Body of pancreas (tissue), 4 donors: ENCODE data around the gene MICU2. TPM values are rescaled to one million over a fixed set of nuclear protein-coding genes. Genes with fewer than 3 reads are reported as not detected.

Source experiments
- ATAC-seq: fragments of 150-250 bp; one replicate; pipeline ENCODE4 v1.9.1; 2016
- DNase-seq, 4 donors: peaks; one replicate each; pipeline ENCODE4 v3.0.0-alpha.2; 2019
- H3K27ac ChIP-seq, 4 donors: fragments of 200-600 bp; sonication (generic); 1 replicate in 3 of 4; 2 replicates in 1 of 4; pipeline versions ENCODE4 v1.5.1 to v1.6.1; 2016 to 2019; ENCODE audit warnings: mild to moderate bottlenecking in 1 of 4, mixed read lengths in 1 of 4, moderate library complexity in 1 of 4
- H3K27me3 ChIP-seq, 2 donors: fragments of 200-600 bp; sonication (generic); one replicate each; pipeline ENCODE4 v1.6.0; 2016; ENCODE audit warnings: mild to moderate bottlenecking in 1 of 2
- H3K36me3 ChIP-seq, 2 donors: fragments of 200-600 bp; sonication (generic); replicated peaks in 1 of 2; 2 replicates each; pipeline ENCODE4 v1.5.1; 2016; ENCODE audit warnings: low read depth in 2 of 2; ENCODE audit not compliant: insufficient read depth in 1 of 2
- H3K4me1 ChIP-seq: fragments of 200-600 bp; sonication (generic); one replicate; pipeline ENCODE4 v1.6.0; 2016
- H3K4me3 ChIP-seq, 2 donors: fragments of 200-600 bp; sonication (generic); 1 replicate in 1 of 2; 2 replicates in 1 of 2; pipeline ENCODE4 v1.5.1; 2016 to 2019
- H3K9me3 ChIP-seq, 3 donors: fragments of 200-600 bp; sonication (generic); 1 replicate in 2 of 3; 2 replicates in 1 of 3; pipeline ENCODE4 v1.5.1; 2016
- CTCF ChIP-seq, 7 experiments: fragments of 450-650 bp in 4 of 7; fragments of 200-600 bp in 3 of 7; sonication (generic) in 3 of 7; IDR thresholded peaks; one replicate each; pipeline ENCODE4 v1.5.1; 2016 to 2019; ENCODE audit warnings: antibody characterized with exemption in 7 of 7
- POLR2A ChIP-seq, 3 donors: fragments of 450-650 bp; IDR thresholded peaks; one replicate each; pipeline ENCODE4 v1.6.1; 2016; ENCODE audit warnings: antibody characterized with exemption in 3 of 3, mild to moderate bottlenecking in 2 of 3
- WGBS, 2 donors: methylation state at CpG; one replicate each; pipeline ENCODE4 v1.1.5; 2017; 5-methylcytosine and 5-hydroxymethylcytosine counted together
- intact Hi-C: fragments of 100-400 bp; cut with DNase I; formaldehyde crosslinking; loops from one replicate; pipeline ENCODE4 v1.15.1; 2023
- total RNA-seq, 2 donors: library from RNA; depleted of rRNA; stranded (reverse); fragments of >200 nt; gene quantifications; one replicate each; pipeline ENCODE4 v1.1.0, GENCODE V29; 2016

The MICU2 gene
- total RNA-seq, 2 donors from 2014 or later, result 31.6 to 62.6 TPM

GRCh38 chr13:21453387-21454081 is 150.4 kb downstream of the MICU2 start:
- peaks cover 15% of the 10 kb centered on the region for H3K4me1 ChIP-seq
- no peak overlapping the region for H3K4me3 ChIP-seq
- no peak overlapping the region for H3K27ac ChIP-seq
- no peak for TF ChIP-seq CTCF (IDR thresholded peaks at IDR 0.05)
- no peak for TF ChIP-seq POLR2A (IDR thresholded peaks at IDR 0.05)
- 81 to 95% methylated on average over 6 of the region's 6 CpGs for WGBS, 2 donors
- ATAC-seq, result no peak
- no peak for DNase-seq
- no peaks in the 10 kb centered on the region for H3K27me3 ChIP-seq
- H3K36me3 ChIP-seq, result no peaks in the 10 kb centered on the region
- intact Hi-C loops, result no loop called here
- no peaks in the 10 kb centered on the region for H3K9me3 ChIP-seq

- ATAC-seq (no peak), DNase-seq (no peak)
- WGBS, 2 donors, result 73 to 85% methylated on average over 3 of the region's 3 CpGs
- Histone ChIP-seq H3K9me3 (no peaks in the 10 kb centered on the region), H3K4me1 (no peaks in the 10 kb centered on the region), H3K27me3 (no peaks in the 10 kb centered on the region), H3K27ac (no peak overlapping the region), H3K4me3 (no peak overlapping the region), H3K36me3 (no peaks in the 10 kb centered on the region)
- TF ChIP-seq CTCF (IDR thresholded peaks at IDR 0.05) (no peak), POLR2A (IDR thresholded peaks at IDR 0.05) (no peak)
- intact Hi-C loops, result no loop called here
Measured at GRCh38 chr13:21450936-21451335, 153.0 kb downstream of the MICU2 start.

- Histone ChIP-seq H3K4me1 (no peaks in the 10 kb centered on the region), H3K9me3 (no peaks in the 10 kb centered on the region), H3K4me3 (no peak overlapping the region), H3K27me3 (no peaks in the 10 kb centered on the region), H3K36me3 (no peaks in the 10 kb centered on the region), H3K27ac (no peak overlapping the region)
- intact Hi-C loops, result no loop called here
- no peak for DNase-seq
- TF ChIP-seq CTCF (IDR thresholded peaks at IDR 0.05), result no peak
- TF ChIP-seq POLR2A (IDR thresholded peaks at IDR 0.05), result no peak
- 89 to 92% methylated on average over 2 of the region's 2 CpGs for WGBS, 2 donors
- no peak for ATAC-seq
Measured at GRCh38 chr13:21446656-21447055, 157.3 kb downstream of the MICU2 start.

DNA sequence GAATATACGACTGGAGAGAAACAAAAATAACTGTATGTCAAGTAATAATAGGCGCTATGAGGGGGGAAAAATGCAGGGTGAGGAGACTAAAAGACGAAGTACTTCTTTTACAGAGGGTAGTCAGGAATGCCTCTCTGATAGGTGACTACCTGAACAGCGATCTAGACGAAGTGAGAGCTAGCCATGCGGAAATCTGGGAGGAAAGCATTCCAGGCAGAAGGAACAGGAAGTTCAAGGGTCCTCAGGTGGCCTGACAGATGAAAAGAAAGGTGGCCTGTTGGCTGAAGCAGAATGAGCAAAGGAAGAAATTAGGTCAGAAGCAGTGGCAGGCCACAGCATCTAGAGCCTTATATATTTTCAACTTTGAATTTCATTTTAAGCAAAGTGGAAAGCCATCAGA is 158.2 kb downstream of the MICU2 start:
- intact Hi-C loops, result no loop called here
- Histone ChIP-seq H3K36me3 (no peaks in the 10 kb centered on the region), H3K4me3 (no peak overlapping the region), H3K27ac (no peak overlapping the region), H3K9me3 (no peaks in the 10 kb centered on the region), H3K4me1 (no peaks in the 10 kb centered on the region), H3K27me3 (no peaks in the 10 kb centered on the region)
- WGBS, 2 donors, result 82 to 91% methylated on average over 6 of the region's 6 CpGs
- TF ChIP-seq POLR2A (IDR thresholded peaks at IDR 0.05) (no peak), CTCF (IDR thresholded peaks at IDR 0.05) (no peak)
- no peak for DNase-seq
- no peak for ATAC-seq

GRCh38 chr13:21443171-21443570 is 160.8 kb downstream of the MICU2 start:
- TF ChIP-seq CTCF (IDR thresholded peaks at IDR 0.05) (no peak), POLR2A (IDR thresholded peaks at IDR 0.05) (no peak)
- Histone ChIP-seq H3K4me3 (no peak overlapping the region), H3K27me3 (no peaks in the 10 kb centered on the region), H3K27ac (no peak overlapping the region), H3K36me3 (no peaks in the 10 kb centered on the region), H3K9me3 (no peaks in the 10 kb centered on the region), H3K4me1 (no peaks in the 10 kb centered on the region)
- 64 to 79% methylated on average over 1 of the region's 1 CpG for WGBS, 2 donors
- intact Hi-C loops, result no loop called here
- DNase-seq (no peak), ATAC-seq (no peak)
